K562 (cell line): ENCODE data around the gene TKTL2. TPM values are rescaled to one million over a fixed set of nuclear protein-coding genes. Genes with fewer than 3 reads are reported as not detected.
A peak's percentile ranks its signal among the peaks of the same experiment; 100 is the strongest.

ENCODE experiments used
- ARHGAP35 ChIP-seq: fragments of 450-650 bp; IDR thresholded peaks from 2 replicates; pipeline ENCODE4 v1.6.1; 2018; ENCODE audit not compliant: partially characterized antibody
- ARNT ChIP-seq, 2 experiments: fragments of 450-650 bp; IDR thresholded peaks; 2 replicates each; pipeline ENCODE4 v1.6.1; 2016; ENCODE audit warnings: mild to moderate bottlenecking in 1 of 2
- CREB1 ChIP-seq, 2 experiments: sonication (generic) in 1 of 2; formaldehyde crosslinking in 1 of 2; IDR thresholded peaks; 2 replicates each; pipeline versions ENCODE4 v1.6.1 to v1.8.0; 2012 to 2022; ENCODE audit warnings: inconsistent platforms in 1 of 2, mild to moderate bottlenecking in 1 of 2, missing genetic modification reagents in 1 of 2, moderate library complexity in 1 of 2
- CSDE1 ChIP-seq, 2 experiments: fragments of 450-650 bp; IDR thresholded peaks; 2 replicates each; pipeline ENCODE4 v1.6.1; 2016; ENCODE audit warnings: mild to moderate bottlenecking in 1 of 2
- E2F3 ChIP-seq: fragments of 250-450 bp; sonication (Bioruptor Pico); IDR thresholded peaks from 2 replicates; pipeline ENCODE4 v1.4.0; 2020; ENCODE audit warnings: mild to moderate bottlenecking
- GTF2A2 ChIP-seq: IDR thresholded peaks from 2 replicates; pipeline ENCODE4 v1.6.1; 2016; ENCODE audit warnings: mild to moderate bottlenecking, missing genetic modification characterization, missing compliant biosample characterization
- HINFP ChIP-seq: fragments of 450-650 bp; conservative IDR thresholded peaks from 2 replicates; pipeline ENCODE4 v1.6.1; 2016; ENCODE audit warnings: missing genetic modification characterization, low read depth, mild to moderate bottlenecking, control low read depth, missing compliant biosample characterization
- IRF2 ChIP-seq: sonication (generic); formaldehyde crosslinking; IDR thresholded peaks from 2 replicates; pipeline ENCODE4 v1.8.1; 2022; ENCODE audit warnings: mild to moderate bottlenecking, missing genetic modification reagents
- PHF21A ChIP-seq: fragments of 450-650 bp; IDR thresholded peaks from 2 replicates; pipeline ENCODE4 v1.6.1; 2017; ENCODE audit warnings: low read depth, borderline replicate concordance
- PRMT5 ChIP-seq: sonication (generic); formaldehyde crosslinking; IDR thresholded peaks from 2 replicates; pipeline ENCODE4 v1.5.0; 2020; ENCODE audit warnings: missing genetic modification reagents
- RBM22 ChIP-seq: fragments of 200-400 bp; formaldehyde crosslinking; IDR thresholded peaks from 2 replicates; pipeline ENCODE4 v1.6.1; 2018; ENCODE audit warnings: low read length, low read depth; ENCODE audit not compliant: poor library complexity, severe bottlenecking
- SMAD4 ChIP-seq: fragments of 250-450 bp; sonication (Bioruptor Pico); conservative IDR thresholded peaks from 2 replicates; pipeline ENCODE4 v1.8.0; 2021; ENCODE audit warnings: inconsistent platforms, mild to moderate bottlenecking, moderate library complexity
- TAF1 ChIP-seq: IDR thresholded peaks from 2 replicates; pipeline ENCODE4 v1.6.1; 2011; ENCODE audit warnings: mild to moderate bottlenecking, low read length, moderate library complexity; ENCODE audit not compliant: insufficient read depth, control insufficient read depth, severe bottlenecking; ENCODE audit errors: extremely low read depth
- TBP ChIP-seq: optimal IDR thresholded peaks from 2 replicates; pipeline ENCODE3; 2011; ENCODE audit warnings: low read depth, low read length, improper control_type of control experiment
- THAP12 ChIP-seq: fragments of 250-450 bp; sonication (Bioruptor Pico); IDR thresholded peaks from 2 replicates; pipeline ENCODE4 v1.9.0; 2021; ENCODE audit warnings: mild to moderate bottlenecking, inconsistent platforms
- TRIM24 ChIP-seq, 2 experiments: fragments of 450-650 bp; IDR thresholded peaks; 2 replicates each; pipeline ENCODE4 v1.6.1; 2016
- USF2 ChIP-seq: sonication (generic); formaldehyde crosslinking; IDR thresholded peaks from 2 replicates; pipeline ENCODE4 v1.5.0; 2020; ENCODE audit warnings: missing genetic modification reagents
- XRCC3 ChIP-seq: fragments of 450-650 bp; IDR thresholded peaks from 2 replicates; pipeline ENCODE4 v1.6.1; 2017; ENCODE audit warnings: mild to moderate bottlenecking, moderate library complexity
- XRCC5 ChIP-seq: fragments of 200-400 bp; formaldehyde crosslinking; IDR thresholded peaks from 2 replicates; pipeline ENCODE4 v1.6.1; 2017; ENCODE audit warnings: low read depth, mild to moderate bottlenecking, low read length
- ZBTB1 ChIP-seq: sonication (generic); formaldehyde crosslinking; IDR thresholded peaks from 2 replicates; pipeline ENCODE4 v1.8.1; 2023; ENCODE audit warnings: missing genetic modification reagents, low read depth, mild to moderate bottlenecking, borderline replicate concordance
- ZKSCAN3 ChIP-seq: fragments of 250-450 bp; sonication (Bioruptor Pico); IDR thresholded peaks from 2 replicates; pipeline ENCODE4 v1.4.0; 2020
- ZNF134 ChIP-seq: fragments of 250-450 bp; sonication (Bioruptor Pico); conservative IDR thresholded peaks from 2 replicates; pipeline ENCODE4 v1.4.0; 2020
- ZNF644 ChIP-seq: fragments of 200-800 bp; sonication (Bioruptor generic); IDR thresholded peaks from 2 replicates; pipeline ENCODE4 v1.6.1; 2016; ENCODE audit warnings: low read depth, missing genetic modification characterization, missing compliant biosample characterization
- ZNF695 ChIP-seq: fragments of 450-650 bp; formaldehyde crosslinking; IDR thresholded peaks from 2 replicates; pipeline ENCODE4 v1.4.0; 2020; ENCODE audit warnings: mild to moderate bottlenecking, moderate library complexity
- ZNF830 ChIP-seq: fragments of 250-450 bp; sonication (Bioruptor Pico); IDR thresholded peaks from 2 replicates; pipeline ENCODE4 v1.5.0; 2021; ENCODE audit warnings: mild to moderate bottlenecking
- polyA plus RNA-seq, 8 experiments: library from polyadenylated mRNA; depleted of rRNA in 4 of 8; stranded (reverse) in 5 of 8; unstranded in 3 of 8; fragments of >200 nt; fragmentation: Nextera tagmentation in 2 of 8; fragmentation: Illumina TruSeq in 1 of 8; extraction: Ambion mirVana in 2 of 8; extraction: Trizol in 1 of 8; gene quantifications; 2 replicates each; pipeline versions ENCODE4 v1.2.1 to v1.2.3, GENCODE V29; 2011 to 2014; ENCODE audit warnings: inconsistent platforms in 1 of 8, missing spikeins in 1 of 8
- total RNA-seq, 7 experiments: library from RNA; depleted of rRNA in 6 of 7; stranded (reverse); fragments of >200 nt in 6 of 7; fragmentation: Illumina TruSeq in 2 of 7; extraction: Trizol in 2 of 7; gene quantifications; 2 replicates each; pipeline versions ENCODE4 v1.2.1 to v1.2.3, GENCODE V29; 2011 to 2021; ENCODE audit warnings: low replicate concordance in 1 of 7

Gene TKTL2
- total and polyA plus RNA-seq, 9 of the 15 experiments (the other 6 are each of a cell fraction or from before 2014, with no cell fraction given) = 0.03 to 0.31 (median 0.09) TPM; not detected in 1

- no peak for TF ChIP-seq HINFP (tag)
- no peak for TF ChIP-seq ZNF830 (CRISPR knock-in tag)
- TF ChIP-seq SMAD4 (CRISPR knock-in tag) = no peak; the same call in 1 of the 2 replicates
- peak; percentile 80; the same call in 1 of the 2 replicates for TF ChIP-seq ZBTB1 (CRISPR knock-in tag)
- TF ChIP-seq XRCC3 = no peak
- 0 out of 4 replicates have a peak, but pooled peaks of 1 of the 2 experiments have one; percentile 44 for TF ChIP-seq ARNT (IDR thresholded peaks at IDR 0.05)
- no peak for TF ChIP-seq ZNF695 (CRISPR knock-in tag)
- TF ChIP-seq THAP12 (CRISPR knock-in tag) = peak; percentile 34; the same call in 1 of the 2 replicates
- TF ChIP-seq TBP = peak; percentile 97
- peak; percentile 29; the same call in 1 of the 2 replicates for TF ChIP-seq GTF2A2
- peak; percentile 85 for TF ChIP-seq PHF21A
- peak; percentile 51; the same call in 1 of the 2 replicates for TF ChIP-seq CREB1 (IDR thresholded peaks at IDR 0.05)
- peak; percentile 79 for TF ChIP-seq CREB1 (CRISPR knock-in tag; IDR thresholded peaks at IDR 0.05)
- TF ChIP-seq TAF1 = peak; percentile 98
- no peak for TF ChIP-seq PRMT5
- TF ChIP-seq CSDE1 (IDR thresholded peaks at IDR 0.05) = no peak
- TF ChIP-seq ARHGAP35 = no peak
- TF ChIP-seq USF2 = no peak
- no peak for TF ChIP-seq ZNF134 (CRISPR knock-in tag)
- peak; percentile 90 for TF ChIP-seq XRCC5
- no peak for TF ChIP-seq ZNF644
- TF ChIP-seq E2F3 (CRISPR knock-in tag) = peak; percentile 62; the same call in 1 of the 2 replicates
- no peak for TF ChIP-seq ZKSCAN3
- no peak for TF ChIP-seq IRF2 (CRISPR knock-in tag)
- TF ChIP-seq TRIM24 (IDR thresholded peaks at IDR 0.05) = peak in 1 of 2 experiments; percentile 97; a peak in 2 of 4 replicates
- TF ChIP-seq RBM22 = no peak
Observed at GRCh38 chr4:163494360-163495241, 21.0 kb upstream of the TKTL2 start, which contains the start of gene TMA16 (continued).
